Measurements from ENCODE around the gene S100PBP.

The S100PBP gene

DNA sequence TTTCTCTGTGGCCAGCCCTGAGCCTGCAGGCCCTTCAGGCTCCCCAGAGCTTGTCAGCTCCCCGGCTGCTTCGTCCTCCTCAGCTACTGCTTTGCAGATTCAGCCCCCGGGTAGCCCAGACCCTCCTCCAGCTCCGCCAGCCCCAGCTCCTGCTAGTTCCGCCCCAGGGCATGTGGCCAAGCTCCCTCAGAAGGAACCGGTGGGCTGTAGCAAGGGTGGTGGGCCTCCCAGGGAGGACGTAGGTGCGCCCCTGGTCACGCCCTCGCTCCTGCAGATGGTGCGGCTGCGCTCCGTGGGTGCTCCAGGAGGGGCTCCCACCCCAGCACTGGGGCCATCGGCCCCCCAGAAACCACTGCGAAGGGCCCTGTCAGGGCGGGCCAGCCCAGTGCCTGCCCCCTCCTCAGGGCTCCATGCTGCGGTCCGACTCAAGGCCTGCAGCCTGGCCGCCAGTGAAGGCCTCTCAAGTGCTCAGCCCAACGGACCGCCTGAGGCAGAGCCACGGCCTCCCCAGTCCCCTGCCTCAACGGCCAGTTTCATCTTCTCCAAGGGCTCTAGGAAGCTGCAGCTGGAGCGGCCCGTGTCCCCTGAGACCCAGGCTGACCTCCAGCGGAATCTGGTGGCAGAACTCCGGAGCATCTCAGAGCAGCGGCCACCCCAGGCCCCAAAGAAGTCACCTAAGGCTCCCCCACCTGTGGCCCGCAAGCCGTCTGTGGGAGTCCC, 45.7 kb upstream of the S100PBP start:
- TF ChIP-seq, protein P1, sequence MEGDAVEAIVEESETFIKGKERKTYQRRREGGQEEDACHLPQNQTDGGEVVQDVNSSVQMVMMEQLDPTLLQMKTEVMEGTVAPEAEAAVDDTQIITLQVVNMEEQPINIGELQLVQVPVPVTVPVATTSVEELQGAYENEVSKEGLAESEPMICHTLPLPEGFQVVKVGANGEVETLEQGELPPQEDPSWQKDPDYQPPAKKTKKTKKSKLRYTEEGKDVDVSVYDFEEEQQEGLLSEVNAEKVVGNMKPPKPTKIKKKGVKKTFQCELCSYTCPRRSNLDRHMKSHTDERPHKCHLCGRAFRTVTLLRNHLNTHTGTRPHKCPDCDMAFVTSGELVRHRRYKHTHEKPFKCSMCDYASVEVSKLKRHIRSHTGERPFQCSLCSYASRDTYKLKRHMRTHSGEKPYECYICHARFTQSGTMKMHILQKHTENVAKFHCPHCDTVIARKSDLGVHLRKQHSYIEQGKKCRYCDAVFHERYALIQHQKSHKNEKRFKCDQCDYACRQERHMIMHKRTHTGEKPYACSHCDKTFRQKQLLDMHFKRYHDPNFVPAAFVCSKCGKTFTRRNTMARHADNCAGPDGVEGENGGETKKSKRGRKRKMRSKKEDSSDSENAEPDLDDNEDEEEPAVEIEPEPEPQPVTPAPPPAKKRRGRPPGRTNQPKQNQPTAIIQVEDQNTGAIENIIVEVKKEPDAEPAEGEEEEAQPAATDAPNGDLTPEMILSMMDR (IDR thresholded peaks at IDR 0.05; ENCODE audit: low read depth, low read length, missing control alignments) = no peak
- DNase-seq (ENCODE audit: extremely low read depth, low read depth) = no peak
- no peak overlapping the region for H3K4me3 ChIP-seq (replicated peaks; ENCODE audit: low read depth, low read length)

DNA sequence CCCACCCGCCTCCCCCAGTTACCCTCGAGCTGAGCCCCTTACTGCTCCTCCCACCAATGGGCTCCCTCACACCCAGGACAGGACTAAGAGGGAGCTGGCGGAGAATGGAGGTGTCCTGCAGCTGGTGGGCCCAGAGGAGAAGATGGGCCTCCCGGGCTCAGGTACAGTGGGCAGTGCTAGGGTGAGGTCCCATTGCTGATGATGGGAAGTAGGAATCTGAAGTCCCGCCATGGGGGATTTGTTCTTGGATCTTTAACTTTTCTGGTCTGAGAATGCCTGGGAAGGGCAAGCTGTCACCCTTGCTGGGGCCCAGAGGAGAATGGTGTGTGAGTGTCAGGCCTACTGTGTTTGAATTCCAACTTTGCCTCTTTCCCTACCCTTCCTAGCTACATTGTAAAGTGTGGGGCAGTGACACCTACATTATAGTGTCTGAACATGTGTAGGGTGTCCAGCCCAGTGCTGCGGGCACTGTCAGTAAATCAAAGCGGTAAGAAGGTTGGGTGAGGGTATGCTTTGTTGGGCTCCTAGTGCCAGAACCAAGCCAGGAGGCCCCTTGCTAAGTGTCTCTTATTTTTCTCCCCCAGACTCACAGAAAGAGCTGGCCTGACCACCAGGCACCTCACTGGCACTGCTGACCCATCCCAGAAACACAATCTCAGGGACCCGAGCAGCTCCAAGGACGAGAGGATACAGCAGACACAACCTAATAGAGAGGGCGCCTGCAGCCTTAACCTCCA, 45.0 kb upstream of the S100PBP start:
- TF ChIP-seq, protein P1 (IDR thresholded peaks at IDR 0.05; ENCODE audit: low read depth, low read length, missing control alignments) = no peak
- DNase-seq (ENCODE audit: extremely low read depth, low read depth) = no peak
- H3K4me3 ChIP-seq (replicated peaks; ENCODE audit: low read depth, low read length) = no peak overlapping the region

DNA sequence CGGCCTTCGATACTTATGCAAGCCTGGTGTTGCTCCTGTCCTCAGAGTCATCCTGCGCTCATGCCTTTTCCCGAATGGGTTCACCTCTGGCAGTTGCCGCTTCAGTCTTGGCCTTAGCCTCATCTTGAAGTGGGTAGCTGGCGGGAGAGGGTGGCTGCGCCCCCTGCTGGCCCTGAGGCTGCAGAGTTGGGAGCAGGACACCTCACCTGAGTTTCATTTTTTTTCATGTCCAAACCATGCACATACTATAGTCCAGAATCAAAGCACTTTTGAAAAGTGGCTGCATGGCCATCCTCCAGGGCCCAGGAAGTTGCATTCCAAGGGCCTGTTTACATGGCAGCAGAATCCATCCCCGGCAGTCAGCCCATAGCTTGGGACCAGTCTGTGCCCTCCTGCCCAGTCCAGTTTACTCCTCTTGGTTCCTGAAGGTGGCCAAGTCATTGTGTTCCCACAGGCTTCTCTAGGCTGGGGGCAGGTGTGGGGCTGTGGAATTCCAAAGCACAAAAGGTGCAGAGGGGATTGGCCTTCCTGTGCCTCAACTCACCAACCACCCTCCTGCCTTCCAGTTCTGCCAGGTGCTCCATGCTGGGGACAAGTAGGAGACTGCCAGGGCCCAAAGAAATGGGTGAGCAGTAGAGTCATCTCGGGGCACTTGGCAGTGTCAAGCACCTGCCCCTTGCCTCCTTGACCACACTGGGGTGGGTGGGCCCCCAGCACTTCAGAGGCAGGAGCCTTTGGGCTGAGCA, 44.3 kb upstream of the S100PBP start:
- TF ChIP-seq, protein P1 (IDR thresholded peaks at IDR 0.05; ENCODE audit: low read depth, low read length, missing control alignments) = peak; percentile 98
- DNase-seq (ENCODE audit: extremely low read depth, low read depth) = peak; percentile 49
- no peak overlapping the region for H3K4me3 ChIP-seq (replicated peaks; ENCODE audit: low read depth, low read length)

DNA sequence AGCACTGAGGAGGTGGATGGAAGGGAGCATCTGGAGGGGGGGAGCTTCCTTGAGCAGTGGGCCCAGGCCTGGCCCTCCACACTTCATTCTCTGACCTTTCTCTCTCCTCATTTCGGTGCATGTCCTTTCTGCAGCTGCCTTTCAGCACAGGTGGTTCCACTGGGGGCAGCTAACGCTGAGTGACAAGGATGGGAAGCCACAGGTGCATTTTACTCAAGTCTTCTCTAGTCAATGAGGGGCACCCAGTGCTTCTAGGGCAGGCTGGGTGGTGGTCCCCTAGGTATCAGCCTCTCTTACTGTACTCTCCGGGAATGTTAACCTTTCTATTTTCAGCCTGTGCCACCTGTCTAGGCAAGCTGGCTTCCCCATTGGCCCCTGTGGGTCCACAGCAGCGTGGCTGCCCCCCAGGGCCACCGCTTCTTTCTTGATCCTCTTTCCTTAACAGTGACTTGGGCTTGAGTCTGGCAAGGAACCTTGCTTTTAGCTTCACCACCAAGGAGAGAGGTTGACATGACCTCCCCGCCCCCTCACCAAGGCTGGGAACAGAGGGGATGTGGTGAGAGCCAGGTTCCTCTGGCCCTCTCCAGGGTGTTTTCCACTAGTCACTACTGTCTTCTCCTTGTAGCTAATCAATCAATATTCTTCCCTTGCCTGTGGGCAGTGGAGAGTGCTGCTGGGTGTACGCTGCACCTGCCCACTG, 43.5 kb upstream of the S100PBP start:
- TF ChIP-seq, protein P1 (IDR thresholded peaks at IDR 0.05; ENCODE audit: low read depth, low read length, missing control alignments) = no peak
- no peak overlapping the region for H3K4me3 ChIP-seq (replicated peaks; ENCODE audit: low read depth, low read length)
- DNase-seq (ENCODE audit: extremely low read depth, low read depth) = no peak

DNA sequence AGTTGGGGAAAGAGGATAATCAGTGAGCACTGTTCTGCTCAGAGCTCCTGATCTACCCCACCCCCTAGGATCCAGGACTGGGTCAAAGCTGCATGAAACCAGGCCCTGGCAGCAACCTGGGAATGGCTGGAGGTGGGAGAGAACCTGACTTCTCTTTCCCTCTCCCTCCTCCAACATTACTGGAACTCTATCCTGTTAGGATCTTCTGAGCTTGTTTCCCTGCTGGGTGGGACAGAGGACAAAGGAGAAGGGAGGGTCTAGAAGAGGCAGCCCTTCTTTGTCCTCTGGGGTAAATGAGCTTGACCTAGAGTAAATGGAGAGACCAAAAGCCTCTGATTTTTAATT, 43.0 kb upstream of the S100PBP start:
- TF ChIP-seq, protein P1 (IDR thresholded peaks at IDR 0.05; ENCODE audit: low read depth, low read length, missing control alignments) = no peak
- H3K4me3 ChIP-seq (replicated peaks; ENCODE audit: low read depth, low read length) = no peak overlapping the region
- DNase-seq (ENCODE audit: extremely low read depth, low read depth) = no peak

DNA sequence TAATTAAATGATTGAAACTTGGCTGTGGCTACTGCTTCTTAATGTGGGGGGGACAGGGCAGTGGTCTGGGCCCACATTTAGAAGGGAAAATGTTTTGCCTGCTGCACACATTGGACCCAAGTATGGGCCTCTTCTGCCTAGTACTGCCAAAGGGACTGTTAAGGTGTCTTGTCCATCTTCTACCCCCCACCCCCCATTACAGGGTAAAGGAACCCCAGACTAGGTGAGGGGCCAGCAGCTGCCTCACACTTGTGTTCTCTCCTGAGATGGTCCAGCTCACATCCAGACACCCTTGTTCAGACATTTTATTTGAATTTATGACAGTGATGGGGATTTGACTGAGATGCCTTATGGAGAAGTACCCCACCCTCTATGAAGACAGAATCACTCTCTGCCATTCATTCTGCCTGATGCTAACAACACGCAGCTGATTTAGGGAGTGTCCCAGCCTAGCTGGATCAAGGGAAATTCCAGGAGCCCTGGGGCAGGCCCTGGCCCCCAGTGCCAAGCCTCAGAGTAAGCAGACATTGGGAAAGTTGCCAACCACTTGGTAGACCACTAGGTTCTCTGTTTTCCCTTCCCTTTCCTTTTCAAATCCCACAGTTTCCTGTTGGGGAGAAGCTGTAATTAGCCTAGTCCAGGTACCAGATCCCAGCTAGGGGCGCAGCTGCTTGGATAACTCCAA, 42.4 kb upstream of the S100PBP start:
- TF ChIP-seq, protein P1 (IDR thresholded peaks at IDR 0.05; ENCODE audit: low read depth, low read length, missing control alignments) = no peak
- no peak overlapping the region for H3K4me3 ChIP-seq (replicated peaks; ENCODE audit: low read depth, low read length)
- DNase-seq (ENCODE audit: extremely low read depth, low read depth) = peak; percentile 59
